HG03442 (cell line): ENCODE results near the gene HSPG2.
"Not testable (repeated sequence)": the region's sequence is repeated elsewhere in the genome, so short reads cannot be mapped to it uniquely, and the experiment has no call there.

ENCODE experiments used
- ATAC-seq: cut with Tn5 transposase; IDR thresholded peaks from one replicate; pipeline ENCODE4 v1.9.1; 2021; ENCODE audit warnings: mild to moderate bottlenecking, moderate library complexity; ENCODE audit not compliant: unreplicated experiment

Gene HSPG2

GRCh38 chr1:21935393-21935804, 1.7 kb downstream of the HSPG2 start:
- ATAC-seq, result no peak

DNA sequence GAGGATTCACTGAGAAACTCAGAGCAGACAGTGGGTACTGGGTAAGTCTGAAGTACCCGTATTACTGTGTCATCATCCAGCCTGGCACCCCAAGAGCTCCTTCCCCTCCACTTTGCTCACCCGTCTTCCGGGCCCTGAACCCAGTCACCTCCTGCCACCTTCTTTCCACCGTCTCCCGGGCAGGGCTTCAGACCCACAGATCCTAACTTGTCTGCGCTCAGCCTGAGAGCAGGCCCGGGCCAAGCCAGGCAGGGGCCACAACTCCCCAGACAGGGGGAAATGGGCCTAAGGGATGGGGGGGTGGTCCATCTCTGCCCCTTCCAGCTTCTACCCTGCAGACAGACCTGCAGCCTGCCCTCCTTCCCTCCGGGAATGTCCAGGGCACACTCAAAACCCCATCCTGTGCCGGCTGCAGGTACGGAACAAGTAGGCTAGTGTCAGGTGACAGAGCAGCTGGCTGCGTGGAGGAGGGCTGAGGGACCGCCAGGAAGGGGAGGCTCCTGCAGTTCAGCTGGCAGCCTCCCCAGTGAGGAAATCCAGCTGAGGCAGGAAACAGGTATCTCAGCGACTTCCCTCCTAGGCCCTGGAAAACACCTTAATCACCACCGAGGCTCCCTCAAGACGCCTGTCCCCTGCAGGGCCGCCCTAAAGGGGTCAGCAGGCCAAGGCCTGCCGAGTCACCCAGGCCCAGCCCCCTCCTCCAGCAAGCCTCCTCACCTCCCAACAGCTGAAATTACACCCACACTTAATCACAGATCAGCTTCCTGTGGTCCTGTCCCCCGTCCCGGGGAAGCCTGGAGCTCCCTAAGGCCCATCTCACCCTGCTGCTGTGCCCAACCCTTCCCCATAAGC, 3.5 kb downstream of the HSPG2 start:
- no peak for ATAC-seq

DNA sequence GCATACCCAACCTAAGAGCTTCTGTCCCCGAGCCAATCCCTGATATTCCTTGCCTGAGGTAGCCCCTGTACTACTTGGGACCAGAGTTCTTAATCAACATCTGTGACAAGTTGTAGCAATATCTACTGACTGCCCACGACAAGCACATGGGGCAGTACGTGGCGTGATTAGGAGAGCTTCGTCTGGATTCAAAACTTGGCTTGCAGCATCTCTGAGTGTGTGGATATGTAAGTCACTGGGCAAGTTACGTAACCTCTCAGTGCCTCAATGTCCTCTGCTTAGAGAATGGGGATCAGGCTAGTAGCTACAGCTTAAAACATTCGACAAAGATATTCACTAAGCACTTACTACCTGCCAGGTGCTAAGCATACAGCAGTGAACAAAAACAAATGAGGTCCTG, 5.0 kb downstream of the HSPG2 start:
- no peak for ATAC-seq

DNA sequence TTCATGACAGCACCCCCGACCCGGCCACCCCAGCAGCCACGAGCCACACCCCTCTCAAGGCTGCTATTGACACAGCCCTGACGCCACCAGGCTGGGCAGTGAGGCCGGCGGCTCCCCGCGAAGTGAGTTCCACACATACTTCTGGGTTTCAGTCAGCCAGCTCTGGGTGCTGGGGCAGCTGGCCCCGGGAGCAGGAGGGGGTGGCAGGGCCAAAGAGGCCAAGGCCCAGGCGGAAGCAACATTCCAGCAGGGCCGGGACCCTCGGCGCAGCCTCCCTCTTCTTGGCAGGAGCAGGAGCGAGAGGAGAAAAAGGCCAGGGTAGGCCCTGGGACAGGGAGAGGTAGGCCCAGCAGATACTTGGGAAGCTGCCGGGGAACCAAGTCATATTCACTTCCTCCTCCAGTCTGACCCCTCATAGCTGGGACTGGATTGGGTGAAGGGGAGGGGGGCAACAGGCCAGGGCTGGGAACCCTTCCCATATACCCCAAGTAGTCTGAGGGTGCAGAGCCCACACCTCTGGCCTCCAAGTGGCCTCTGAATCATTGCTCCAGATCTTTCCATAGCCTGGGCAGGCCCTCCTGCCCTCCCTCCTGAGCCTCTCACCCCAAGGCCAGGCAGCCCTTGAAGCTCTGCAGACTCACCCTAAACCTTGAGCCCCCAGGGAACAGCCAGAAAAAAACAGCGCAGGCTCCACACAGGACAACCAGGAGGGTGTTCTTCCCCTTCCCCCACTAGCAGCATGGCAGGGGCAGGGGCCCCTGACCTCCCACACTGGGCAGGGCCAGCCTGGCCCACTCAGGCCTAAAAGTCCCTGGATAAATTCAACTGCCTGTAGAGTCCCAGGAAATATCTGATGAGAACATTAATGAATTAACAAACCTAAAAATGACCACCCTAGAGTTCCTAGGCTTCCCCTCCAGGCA, 5.7 kb downstream of the HSPG2 start:
- ATAC-seq, result no peak

DNA sequence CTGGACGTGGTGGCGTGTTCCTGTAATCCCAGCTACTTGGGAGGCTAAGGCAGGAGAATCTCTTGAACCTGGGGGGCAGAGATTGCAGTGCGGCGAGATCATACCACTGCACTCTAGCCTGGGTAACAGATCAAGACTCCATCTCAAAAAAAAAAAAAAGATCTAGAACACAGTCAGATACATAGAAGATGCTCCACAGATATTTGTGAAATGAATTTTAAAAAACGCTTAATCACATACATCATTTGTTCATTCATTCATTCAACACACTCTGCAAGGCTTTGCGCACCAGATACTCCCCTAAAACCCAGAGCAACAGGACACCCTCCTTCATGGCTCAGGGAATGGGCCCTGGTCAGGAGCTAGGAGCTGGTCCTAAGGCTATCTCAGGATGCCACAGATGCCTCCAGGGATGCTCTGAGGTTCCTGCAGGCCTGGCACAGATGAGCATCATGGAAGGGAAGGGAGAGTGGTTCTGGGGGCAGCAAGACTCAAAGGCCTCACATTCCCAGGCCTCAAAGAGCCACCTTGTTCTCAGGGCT, 6.4 kb downstream of the HSPG2 start:
- no peak for ATAC-seq

DNA sequence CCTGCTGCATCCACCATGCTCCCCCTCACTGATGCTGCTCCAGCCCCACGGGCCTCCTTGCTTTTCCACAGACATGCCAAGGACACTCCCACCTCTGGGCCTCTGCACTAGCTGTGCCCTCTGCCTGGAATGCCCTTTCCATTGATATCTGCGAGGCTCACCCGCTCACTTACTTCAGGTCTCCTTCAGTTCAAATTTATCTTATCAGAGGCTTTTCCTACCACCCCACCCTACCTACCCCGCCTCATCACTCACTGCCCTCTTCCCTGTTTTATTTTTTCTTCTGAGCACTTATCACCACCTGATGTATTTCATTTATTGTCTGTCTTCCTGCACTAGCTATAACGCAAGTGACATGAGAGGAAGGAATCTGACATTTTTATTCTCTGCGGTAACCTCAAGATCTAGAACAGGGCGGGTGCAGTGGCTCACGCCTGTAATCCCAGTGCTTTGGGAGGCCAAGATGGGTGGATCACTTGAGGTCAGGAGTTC, 7.0 kb downstream of the HSPG2 start:
- ATAC-seq, result no peak

GRCh38 chr1:21927533-21928237, 9.4 kb downstream of the HSPG2 start:
- ATAC-seq, result no peak

DNA sequence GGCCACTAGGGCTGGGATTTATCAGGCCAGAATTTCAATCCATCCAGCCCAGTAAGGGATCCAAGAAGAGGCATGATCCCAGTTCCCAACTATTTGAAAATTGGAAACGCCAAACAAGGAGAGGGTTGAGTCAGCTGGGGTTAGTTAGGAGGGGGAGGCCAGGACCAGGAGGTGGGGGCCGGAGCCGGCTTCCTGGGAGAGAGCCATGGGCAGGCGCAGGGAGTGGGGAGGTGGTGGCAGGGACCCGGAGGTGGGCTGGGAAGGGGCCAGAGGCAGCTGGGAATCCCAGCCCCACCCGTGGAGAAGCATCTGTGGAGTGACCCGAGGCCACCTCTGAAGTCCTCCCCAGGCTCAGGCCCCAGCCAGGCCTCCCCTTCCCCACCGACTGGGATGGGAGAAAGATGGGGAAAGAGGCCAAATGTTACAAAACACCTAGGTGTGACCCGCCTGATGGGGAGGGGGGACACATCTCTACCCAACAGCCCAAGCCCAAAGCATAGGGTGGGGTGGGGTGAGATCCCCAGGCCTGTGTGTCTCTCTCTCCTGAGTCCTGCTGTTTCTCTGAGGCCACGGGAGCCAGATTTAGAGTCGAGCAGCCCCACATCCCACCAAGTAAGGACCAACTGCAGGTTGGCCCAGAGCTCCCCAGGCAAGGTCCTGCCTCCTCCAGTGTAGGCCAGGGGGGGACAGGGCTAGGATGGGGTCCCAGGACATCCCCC, 10.1 kb downstream of the HSPG2 start:
- ATAC-seq, result no peak

DNA sequence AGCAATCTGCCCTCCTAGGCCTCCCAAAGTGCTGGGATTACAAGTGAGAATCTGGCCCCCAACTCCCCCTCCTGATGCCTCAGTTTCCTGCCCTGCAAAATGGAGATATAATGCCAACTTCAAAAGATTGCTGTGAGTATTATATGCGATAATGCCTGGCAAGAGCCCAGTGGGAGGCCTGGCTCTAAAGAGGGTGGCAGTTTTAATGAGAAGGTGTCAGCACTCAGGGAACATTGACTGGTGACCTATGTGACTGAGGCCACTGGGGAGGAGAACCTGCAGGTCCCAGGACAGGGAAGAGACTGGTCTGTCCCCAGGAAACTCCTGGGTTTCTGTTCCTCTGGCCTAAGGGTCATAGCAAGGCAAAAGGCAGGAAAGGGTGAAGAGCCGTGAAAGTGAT, 11.0 kb downstream of the HSPG2 start:
- ATAC-seq, result no peak

DNA sequence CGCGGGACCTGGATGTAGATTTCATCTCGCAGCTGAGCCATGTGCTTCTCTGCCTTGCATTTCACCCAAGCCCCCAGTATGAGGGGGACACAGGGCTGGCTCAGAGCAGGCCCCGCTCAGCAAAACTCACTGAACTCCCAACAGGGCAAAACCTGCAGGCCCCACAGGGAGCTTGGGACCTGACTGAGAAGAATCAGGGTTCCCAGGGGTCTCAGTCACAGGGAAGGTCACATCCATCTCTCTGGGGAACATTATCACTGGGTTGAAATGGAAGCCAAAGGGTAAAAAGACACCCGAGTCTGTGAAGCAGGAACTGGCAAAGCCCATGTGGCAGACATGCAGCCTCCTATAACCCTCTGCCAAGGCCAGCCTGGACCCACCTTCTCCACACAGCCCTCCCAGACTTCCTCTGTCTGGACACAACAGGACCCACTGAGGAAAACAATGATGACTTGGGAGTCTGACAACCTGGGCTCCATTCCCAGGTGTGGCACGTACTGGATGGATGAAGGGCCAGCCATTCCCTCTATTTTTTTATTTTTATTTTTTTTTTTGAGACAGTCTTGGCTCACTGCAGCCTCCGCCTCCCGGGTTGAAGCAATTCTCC, 11.7 kb downstream of the HSPG2 start:
- no peak for ATAC-seq

GRCh38 chr1:21924503-21925005, 12.6 kb downstream of the HSPG2 start:
- ATAC-seq, result no peak

DNA sequence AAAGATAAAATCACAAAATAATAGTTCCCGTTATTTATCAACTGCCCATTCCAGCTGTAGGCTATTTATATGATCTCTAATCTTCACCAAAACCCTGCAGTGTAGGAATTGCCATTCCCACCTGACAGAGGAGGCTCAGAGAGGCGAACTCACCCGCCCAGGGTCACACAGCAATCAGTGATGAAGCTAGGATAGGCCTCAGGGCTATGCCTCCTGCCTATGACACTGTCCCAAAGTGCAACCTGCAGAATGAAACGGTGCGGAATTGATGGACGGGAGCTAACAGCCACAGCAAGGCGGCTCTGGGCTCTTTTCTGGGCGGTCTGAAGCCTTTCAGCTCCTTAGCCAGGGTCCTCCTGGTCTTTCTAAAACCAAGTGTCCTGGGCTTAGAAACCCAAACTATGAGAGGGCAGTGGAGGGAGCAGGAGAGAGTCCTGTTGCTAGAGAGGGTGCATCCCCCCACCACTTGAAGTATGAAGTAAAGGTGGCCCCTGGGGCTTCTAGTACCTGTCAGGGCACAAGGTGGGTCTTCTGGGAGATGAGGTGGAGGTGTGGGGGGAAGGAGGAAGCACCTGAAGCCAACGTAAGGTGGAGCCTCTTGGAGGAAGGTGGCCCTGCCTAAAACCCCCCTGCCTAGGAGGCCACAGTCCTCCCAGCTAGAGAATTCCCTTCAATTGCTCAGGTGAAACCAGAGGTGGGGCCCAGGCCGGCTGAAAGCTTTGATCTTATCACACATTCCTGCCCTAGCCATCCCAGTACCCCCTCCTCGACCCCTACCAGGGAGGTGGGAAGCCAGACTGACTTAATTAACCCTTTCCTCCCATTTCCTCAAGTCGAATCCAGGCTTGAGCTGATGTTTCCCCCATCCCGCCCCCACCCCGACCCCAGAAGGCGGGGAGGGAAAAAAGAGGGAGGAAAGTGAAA, 14.8 kb downstream of the HSPG2 start:
- ATAC-seq, result no peak

- ATAC-seq, result no peak
Measured at GRCh38 chr1:21921100-21921875, 15.8 kb downstream of the HSPG2 start.

DNA sequence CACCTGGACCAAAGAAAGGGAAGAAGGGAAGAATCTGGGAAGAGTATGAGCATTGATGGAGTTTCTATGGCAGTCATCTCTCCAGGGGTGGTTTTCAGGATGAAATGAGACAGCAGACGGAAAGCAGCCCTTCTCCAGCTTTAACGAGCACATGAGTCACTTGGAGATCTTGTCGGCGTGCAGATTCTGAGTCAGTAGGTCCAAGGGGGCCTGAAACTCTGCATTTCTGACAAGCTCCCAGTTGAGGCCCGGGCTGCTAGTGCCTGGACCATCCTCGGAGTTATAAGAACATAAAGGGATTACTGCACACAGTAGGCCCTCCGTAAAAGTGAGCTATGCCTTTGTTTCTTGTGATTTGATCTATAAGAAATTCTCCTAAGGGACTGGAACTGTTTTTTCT, 17.6 kb downstream of the HSPG2 start:
- no peak for ATAC-seq

DNA sequence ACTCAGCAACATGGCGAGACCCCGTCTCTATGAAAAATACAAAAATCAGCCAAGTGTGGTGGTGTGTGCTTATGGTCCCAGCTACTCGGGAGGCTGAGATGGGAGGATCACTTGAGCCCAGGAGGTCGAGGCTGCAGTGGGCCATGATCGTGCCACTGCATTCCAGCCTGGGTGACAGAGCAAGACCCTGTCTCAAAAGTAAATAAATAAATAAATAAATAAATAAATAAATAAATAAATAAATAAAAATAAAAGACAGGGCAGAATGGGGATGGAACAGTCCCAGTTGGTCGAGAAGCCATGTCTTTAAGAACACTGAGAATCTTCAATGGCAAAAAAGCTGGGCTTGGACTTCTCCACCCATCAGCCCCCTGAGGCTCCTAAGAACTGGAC, 19.9 kb downstream of the HSPG2 start:
- ATAC-seq, result not testable (repeated sequence)

GRCh38 chr1:21916447-21917238, 20.5 kb downstream of the HSPG2 start:
- no peak for ATAC-seq
